Right lobe of liver (tissue), 6 donors: ENCODE data around the gene CGGBP1. TPM values are rescaled to one million over a fixed set of nuclear protein-coding genes. Genes with fewer than 3 reads are reported as not detected.

Experiments used
- ATAC-seq, 4 donors: fragments of 200-7000 bp; cut with Tn5 transposase; one replicate each; pipeline ENCODE4 v1.9.1; 2020; ENCODE audit warnings: mild to moderate bottlenecking in 4 of 4, moderate library complexity in 4 of 4
- DNase-seq, 3 donors: peaks; one replicate each; pipeline ENCODE4 v3.0.0-alpha.2; 2020
- H3K27ac ChIP-seq, 3 donors: fragments of 200-600 bp; one replicate each; pipeline ENCODE4 v1.8.0; 2022
- H3K27me3 ChIP-seq, 2 donors: fragments of 200-600 bp; one replicate each; pipeline ENCODE4 v1.8.0; 2022
- H3K36me3 ChIP-seq, 4 donors: fragments of 200-600 bp; sonication (generic) in 1 of 4; one replicate each; pipeline versions ENCODE4 v1.5.1 to v1.8.0; 2017 to 2022; ENCODE audit warnings: control low read depth in 1 of 4
- H3K4me1 ChIP-seq, 4 donors: fragments of 200-600 bp; sonication (generic) in 1 of 4; one replicate each; pipeline versions ENCODE4 v1.5.1 to v1.8.0; 2017 to 2022; ENCODE audit warnings: control low read depth in 1 of 4
- H3K4me3 ChIP-seq, 3 donors: fragments of 200-600 bp; one replicate each; pipeline ENCODE4 v1.8.0; 2022
- H3K9me3 ChIP-seq, 4 donors: fragments of 200-600 bp; sonication (generic) in 1 of 4; one replicate each; pipeline versions ENCODE4 v1.5.1 to v1.8.0; 2017 to 2022; ENCODE audit warnings: control low read depth in 1 of 4
- CTCF ChIP-seq, 4 donors: fragments of 200-600 bp in 3 of 4; fragments of 450-650 bp in 1 of 4; IDR thresholded peaks; one replicate each; pipeline versions ENCODE4 v1.5.1 to v1.8.0; 2016 to 2022; ENCODE audit warnings: antibody characterized with exemption in 4 of 4, mild to moderate bottlenecking in 2 of 4
- POLR2A ChIP-seq: fragments of 450-650 bp; IDR thresholded peaks from one replicate; pipeline ENCODE4 v1.6.1; 2017; ENCODE audit warnings: antibody characterized with exemption, mild to moderate bottlenecking
- WGBS: methylation state at CpG from one replicate; pipeline ENCODE4 v1.1.6; 2018; ENCODE audit warnings: low coverage, low lambda C conversion rate; ENCODE audit not compliant: insufficient coverage; ENCODE audit errors: missing lambda C conversion rate; 5-methylcytosine and 5-hydroxymethylcytosine counted together
- intact Hi-C, 2 donors: fragments of 100-400 bp; cut with DNase I; formaldehyde crosslinking; loops; one replicate each; pipeline versions ENCODE4 v1.11.2 to v1.14.1; 2022
- total RNA-seq, 6 experiments: library from RNA; depleted of rRNA in 2 of 6; stranded (reverse); fragments of >200 nt in 2 of 6; fragmentation: NEBNext Ultra II Directional in 3 of 6; extraction: Animal tissue kit (Norgen Biotek cat#: 25700) in 3 of 6; gene quantifications; one replicate each; pipeline versions ENCODE4 v1.1.0 to v1.2.4, GENCODE V29; 2016 to 2023
- donor health status: DM: no; HTN: yes; CAD: no.
- donor health status: DM: no; HTN: no; CAD: no.
- donor health status: DM: no; HTN: no; CAD: no.
- donor health status: DM: no; HTN: yes; CAD: no.
- donor health status: DM: no; HTN: yes; CAD: no.

The CGGBP1 gene
- total RNA-seq, 6 experiments from 2014 or later = 22.5 to 34.2 (median 30.7) TPM

- Histone ChIP-seq H3K4me1 (peaks cover 0 to 10% (median 5%) of the 10 kb centered on the region in 4 donors), H3K9me3 (no peaks in the 10 kb centered on the region), H3K27ac (no peak overlapping the region), H3K4me3 (no peak overlapping the region), H3K36me3 (no peaks in the 10 kb centered on the region), H3K27me3 (no peaks in the 10 kb centered on the region)
- no peak for DNase-seq
- WGBS = 74% methylated on average over 6 of the region's 8 CpGs
- TF ChIP-seq POLR2A = no peak
- TF ChIP-seq CTCF (IDR thresholded peaks at IDR 0.05) = no peak
- intact Hi-C loops = no loop called here
- ATAC-seq = no peak
Measured at GRCh38 chr3:88034491-88035275, 24.1 kb downstream of the CGGBP1 start.

GRCh38 chr3:88033808-88034207 lies 25.0 kb downstream of the CGGBP1 start:
- ATAC-seq = no peak
- no peak overlapping the region for H3K27ac ChIP-seq
- peaks cover 0 to 10% (median 5%) of the 10 kb centered on the region in 4 donors for H3K4me1 ChIP-seq
- H3K27me3 ChIP-seq = no peaks in the 10 kb centered on the region
- no peak overlapping the region for H3K4me3 ChIP-seq
- DNase-seq = no peak
- intact Hi-C loops = no loop called here
- WGBS = 75% methylated on average over 2 of the region's 2 CpGs
- H3K9me3 ChIP-seq = no peaks in the 10 kb centered on the region
- no peaks in the 10 kb centered on the region for H3K36me3 ChIP-seq
- TF ChIP-seq POLR2A (no peak), CTCF (IDR thresholded peaks at IDR 0.05) (no peak)

GRCh38 chr3:88033079-88033478 lies 25.7 kb downstream of the CGGBP1 start:
- DNase-seq = no peak
- Histone ChIP-seq H3K27ac (no peak overlapping the region), H3K4me3 (no peak overlapping the region), H3K4me1 (peaks cover 0 to 10% (median 5%) of the 10 kb centered on the region in 4 donors), H3K9me3 (no peaks in the 10 kb centered on the region), H3K27me3 (no peaks in the 10 kb centered on the region), H3K36me3 (no peaks in the 10 kb centered on the region)
- no peak for ATAC-seq
- WGBS = 81% methylated on average over 2 of the region's 2 CpGs
- no peak for TF ChIP-seq POLR2A
- no peak for TF ChIP-seq CTCF (IDR thresholded peaks at IDR 0.05)
- intact Hi-C loops = no loop called here

GRCh38 chr3:88032245-88032644 lies 26.6 kb downstream of the CGGBP1 start:
- H3K4me1 ChIP-seq = peaks cover 0 to 10% (median 5%) of the 10 kb centered on the region in 4 donors
- ATAC-seq = peak in 2 of 4 donors; percentile 7 to 10
- WGBS = 24% methylated on average over 2 of the region's 2 CpGs

More at GRCh38 chr3:88032245-88032644, 26.6 kb downstream of the CGGBP1 start:
- peak overlapping the region; percentile 5 to 48 (median 45) for H3K4me3 ChIP-seq
- no peaks in the 10 kb centered on the region for H3K27me3 ChIP-seq
- no peak for DNase-seq
- no peaks in the 10 kb centered on the region for H3K36me3 ChIP-seq
- intact Hi-C loops = no loop called here
- no peak for TF ChIP-seq CTCF (IDR thresholded peaks at IDR 0.05)
- no peak for TF ChIP-seq POLR2A
- H3K9me3 ChIP-seq = no peaks in the 10 kb centered on the region
- H3K27ac ChIP-seq = peak overlapping the region; percentile 15 to 69 (median 53)
